ENCODE results near the gene TLN1. TPM values are rescaled to one million over a fixed set of nuclear protein-coding genes. Genes with fewer than 3 reads are reported as not detected.

TLN1 gene
- total and polyA plus RNA-seq, 10 of the 15 experiments (the other 5 are each of a cell fraction or from before 2014, with no cell fraction given) = 11.6 to 305 (median 71.9) TPM

DNA sequence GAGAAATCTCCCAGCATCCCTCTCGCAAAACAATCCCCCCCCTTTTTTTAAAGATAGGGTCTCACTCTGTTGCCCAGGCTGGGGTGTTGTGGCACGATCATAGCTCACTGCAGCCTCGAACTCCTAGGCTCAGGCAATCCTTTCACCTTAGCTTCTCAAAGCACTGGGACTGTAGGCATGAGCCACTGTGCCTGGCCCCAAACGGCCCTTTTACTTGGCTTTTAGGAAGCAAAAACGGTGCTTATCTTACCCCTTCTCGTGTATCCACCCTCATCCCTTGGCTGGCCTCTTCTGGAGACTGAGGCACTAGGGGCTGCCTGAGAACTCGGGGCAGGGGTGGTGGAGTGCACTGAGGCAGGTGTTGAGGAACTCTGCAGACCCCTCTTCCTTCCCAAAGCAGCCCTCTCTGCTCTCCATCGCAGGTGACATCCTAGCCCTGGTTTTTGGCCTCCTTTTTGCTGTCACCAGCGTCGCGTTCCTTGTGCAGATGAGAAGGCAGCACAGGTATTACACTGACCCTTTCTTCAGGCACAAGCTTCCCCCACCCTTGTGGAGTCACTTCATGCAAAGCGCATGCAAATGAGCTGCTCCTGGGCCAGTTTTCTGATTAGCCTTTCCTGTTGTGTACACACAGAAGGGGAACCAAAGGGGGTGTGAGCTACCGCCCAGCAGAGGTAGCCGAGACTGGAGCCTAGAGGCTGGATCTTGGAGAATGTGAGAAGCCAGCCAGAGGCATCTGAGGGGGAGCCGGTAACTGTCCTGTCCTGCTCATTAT, 51.5 kb downstream of the TLN1 start:
- H4K20me1 ChIP-seq (ENCODE audit: control insufficient read depth, insufficient read depth) = no peaks in the 10 kb centered on the region
- H3K9ac ChIP-seq (ENCODE audit: control insufficient read depth, insufficient read depth, low read length) = no peak overlapping the region
- intact Hi-C loops (cut with micrococcal nuclease; ENCODE audit: unreplicated experiment) (no loop called here), in situ Hi-C loops (cut with MboI) (no loop called here)
- H3K27ac ChIP-seq (ENCODE audit: control insufficient read depth, insufficient read depth) = no peak overlapping the region
- H3K79me2 ChIP-seq (ENCODE audit: control insufficient read depth, insufficient read depth, low read length) = no peaks in the 10 kb centered on the region
- no TSS peak for BruUV-seq (replicated peaks)
- ChIA-PET CTCF (interaction anchor here (1.0 to 2.6 kb wide), 4 partner anchors 15 to 46 kb away, joined by 3 to 28 read pairs (median 6); no protein-coding TSS in a partner anchor), RAD21 (ENCODE audit: unreplicated experiment) (interaction anchor here (1.1 to 1.2 kb wide), 2 partner anchors 10 to 16 kb away, joined by 3 to 4 read pairs; partner anchors contain the start of gene ARHGEF39), SMC1A (ENCODE audit: uncharacterized antibody, unreplicated experiment) (interaction anchor here (0.7 to 1.8 kb wide), 6 partner anchors 11 to 202 kb away, joined by 3 to 6 read pairs (median 3); no protein-coding TSS in a partner anchor), POLR2A (interaction anchor here (0.8 to 1.8 kb wide), 3 partner anchors 14 to 47 kb away, joined by 3 to 5 read pairs (median 3); partner anchors contain the start of gene SIT1)
- DNase-seq (ENCODE audit: low read depth, low spot score) (no peak), FAIRE-seq (peak; percentile 89), ATAC-seq (peak; percentile 73)
- H3K4me1 ChIP-seq (ENCODE audit: control insufficient read depth, insufficient read depth, low read length) = peaks cover 8% of the 10 kb centered on the region
- 18% methylated on average over 15 of the region's 15 CpGs for WGBS (ENCODE audit: insufficient coverage, insufficient replicate concordance, low lambda C conversion rate, missing lambda C conversion rate)
- no peak overlapping the region; the same call in none of the 2 replicates for H2AFZ ChIP-seq (ENCODE audit: control insufficient read depth, low read depth, low read length)
- H3K36me3 ChIP-seq (ENCODE audit: control insufficient read depth in 2 of 2, insufficient read depth in 2 of 2, low read length in 1 of 2) = no peaks in the 10 kb centered on the region
- TF ChIP-seq NFIC (IDR thresholded peaks at IDR 0.05; ENCODE audit: low read depth, low read length) (no peak), POU2F2 (IDR thresholded peaks at IDR 0.05; ENCODE audit: borderline replicate concordance, low read depth, low read length) (peak; percentile 95; the same call in 2 of the 3 replicates), IKZF1 (conservative IDR thresholded peaks at IDR 0.05) (no peak)
- TF ChIP-seq, protein P1, sequence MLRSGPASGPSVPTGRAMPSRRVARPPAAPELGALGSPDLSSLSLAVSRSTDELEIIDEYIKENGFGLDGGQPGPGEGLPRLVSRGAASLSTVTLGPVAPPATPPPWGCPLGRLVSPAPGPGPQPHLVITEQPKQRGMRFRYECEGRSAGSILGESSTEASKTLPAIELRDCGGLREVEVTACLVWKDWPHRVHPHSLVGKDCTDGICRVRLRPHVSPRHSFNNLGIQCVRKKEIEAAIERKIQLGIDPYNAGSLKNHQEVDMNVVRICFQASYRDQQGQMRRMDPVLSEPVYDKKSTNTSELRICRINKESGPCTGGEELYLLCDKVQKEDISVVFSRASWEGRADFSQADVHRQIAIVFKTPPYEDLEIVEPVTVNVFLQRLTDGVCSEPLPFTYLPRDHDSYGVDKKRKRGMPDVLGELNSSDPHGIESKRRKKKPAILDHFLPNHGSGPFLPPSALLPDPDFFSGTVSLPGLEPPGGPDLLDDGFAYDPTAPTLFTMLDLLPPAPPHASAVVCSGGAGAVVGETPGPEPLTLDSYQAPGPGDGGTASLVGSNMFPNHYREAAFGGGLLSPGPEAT (IDR thresholded peaks at IDR 0.05; ENCODE audit: low read depth) = no peak
- TF ChIP-seq, protein P2, sequence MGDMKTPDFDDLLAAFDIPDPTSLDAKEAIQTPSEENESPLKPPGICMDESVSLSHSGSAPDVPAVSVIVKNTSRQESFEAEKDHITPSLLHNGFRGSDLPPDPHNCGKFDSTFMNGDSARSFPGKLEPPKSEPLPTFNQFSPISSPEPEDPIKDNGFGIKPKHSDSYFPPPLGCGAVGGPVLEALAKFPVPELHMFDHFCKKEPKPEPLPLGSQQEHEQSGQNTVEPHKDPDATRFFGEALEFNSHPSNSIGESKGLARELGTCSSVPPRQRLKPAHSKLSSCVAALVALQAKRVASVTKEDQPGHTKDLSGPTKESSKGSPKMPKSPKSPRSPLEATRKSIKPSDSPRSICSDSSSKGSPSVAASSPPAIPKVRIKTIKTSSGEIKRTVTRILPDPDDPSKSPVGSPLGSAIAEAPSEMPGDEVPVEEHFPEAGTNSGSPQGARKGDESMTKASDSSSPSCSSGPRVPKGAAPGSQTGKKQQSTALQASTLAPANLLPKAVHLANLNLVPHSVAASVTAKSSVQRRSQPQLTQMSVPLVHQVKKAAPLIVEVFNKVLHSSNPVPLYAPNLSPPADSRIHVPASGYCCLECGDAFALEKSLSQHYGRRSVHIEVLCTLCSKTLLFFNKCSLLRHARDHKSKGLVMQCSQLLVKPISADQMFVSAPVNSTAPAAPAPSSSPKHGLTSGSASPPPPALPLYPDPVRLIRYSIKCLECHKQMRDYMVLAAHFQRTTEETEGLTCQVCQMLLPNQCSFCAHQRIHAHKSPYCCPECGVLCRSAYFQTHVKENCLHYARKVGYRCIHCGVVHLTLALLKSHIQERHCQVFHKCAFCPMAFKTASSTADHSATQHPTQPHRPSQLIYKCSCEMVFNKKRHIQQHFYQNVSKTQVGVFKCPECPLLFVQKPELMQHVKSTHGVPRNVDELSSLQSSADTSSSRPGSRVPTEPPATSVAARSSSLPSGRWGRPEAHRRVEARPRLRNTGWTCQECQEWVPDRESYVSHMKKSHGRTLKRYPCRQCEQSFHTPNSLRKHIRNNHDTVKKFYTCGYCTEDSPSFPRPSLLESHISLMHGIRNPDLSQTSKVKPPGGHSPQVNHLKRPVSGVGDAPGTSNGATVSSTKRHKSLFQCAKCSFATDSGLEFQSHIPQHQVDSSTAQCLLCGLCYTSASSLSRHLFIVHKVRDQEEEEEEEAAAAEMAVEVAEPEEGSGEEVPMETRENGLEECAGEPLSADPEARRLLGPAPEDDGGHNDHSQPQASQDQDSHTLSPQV (IDR thresholded peaks at IDR 0.05) = no peak
- H3K4me2 ChIP-seq (ENCODE audit: control insufficient read depth, insufficient read depth) = peak overlapping the region; percentile 33; the same call in 1 of the 2 replicates
- H3K4me3 ChIP-seq = no peak overlapping the region
- H3K9me3 ChIP-seq (replicated peaks; ENCODE audit: control insufficient read depth, insufficient read depth, low read length) = no peaks in the 10 kb centered on the region
- peaks cover 0 to 2% of the 10 kb centered on the region in 2 experiments; a peak in 2 of 4 replicates for H3K27me3 ChIP-seq (replicated peaks in 1 of 2; ENCODE audit: control insufficient read depth in 2 of 2, insufficient read depth in 2 of 2, low read length in 1 of 2)
